ENCODE results near the gene PABPN1.
"Not testable (repeated sequence)": the region's sequence is repeated elsewhere in the genome, so short reads cannot be mapped to it uniquely, and the experiment has no call there.

PABPN1 gene, protein sequence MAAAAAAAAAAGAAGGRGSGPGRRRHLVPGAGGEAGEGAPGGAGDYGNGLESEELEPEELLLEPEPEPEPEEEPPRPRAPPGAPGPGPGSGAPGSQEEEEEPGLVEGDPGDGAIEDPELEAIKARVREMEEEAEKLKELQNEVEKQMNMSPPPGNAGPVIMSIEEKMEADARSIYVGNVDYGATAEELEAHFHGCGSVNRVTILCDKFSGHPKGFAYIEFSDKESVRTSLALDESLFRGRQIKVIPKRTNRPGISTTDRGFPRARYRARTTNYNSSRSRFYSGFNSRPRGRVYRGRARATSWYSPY

DNA sequence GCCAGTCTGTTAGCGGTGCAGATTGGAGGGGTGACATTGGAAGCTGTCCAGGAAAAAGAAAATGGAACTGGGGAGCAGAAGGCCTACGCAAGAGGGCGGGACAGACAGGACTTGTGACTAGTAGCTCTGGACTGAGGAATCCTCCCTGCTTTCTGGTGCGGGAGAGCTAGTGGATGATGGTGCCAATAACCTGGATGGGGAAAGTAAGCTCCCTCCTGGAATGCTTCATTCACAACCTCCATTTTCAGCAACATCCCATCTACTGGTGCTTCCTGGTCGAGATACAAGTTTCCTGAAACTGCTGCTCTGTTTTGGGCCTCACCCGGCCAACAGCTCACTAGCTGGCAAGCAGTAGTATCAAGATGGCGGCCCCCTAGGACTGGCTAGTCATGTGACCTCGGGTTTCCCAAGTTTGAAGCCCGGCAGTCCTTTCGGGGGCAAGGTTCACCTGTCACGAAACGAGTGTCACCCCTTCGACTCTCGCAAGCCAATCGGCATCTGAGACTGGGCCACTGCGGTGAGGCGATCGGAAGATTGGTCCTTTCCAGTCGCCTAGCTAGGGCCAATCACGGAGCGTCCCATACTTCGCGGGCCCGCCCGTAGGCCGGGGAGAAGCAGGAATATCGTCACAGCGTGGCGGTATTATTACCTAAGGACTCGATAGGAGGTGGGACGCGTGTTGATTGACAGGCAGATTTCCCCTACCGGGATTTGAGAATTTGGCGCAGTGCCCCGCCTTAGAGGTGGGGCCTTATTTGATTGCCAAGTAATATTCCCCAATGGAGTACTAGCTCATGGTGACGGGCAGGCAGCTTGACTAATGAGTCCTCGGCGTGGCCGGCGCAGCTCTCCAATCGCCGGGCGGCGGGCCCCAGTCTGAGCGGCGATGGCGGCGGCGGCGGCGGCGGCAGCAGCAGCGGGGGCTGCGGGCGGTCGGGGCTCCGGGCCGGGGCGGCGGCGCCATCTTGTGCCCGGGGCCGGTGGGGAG, at the start of gene PABPN1:
Gene PABPN1 (plus strand): TSS at position 874 of the 988 bp plus-strand sequence. CDS start 13 bp downstream, at position 887.
- DNase-seq (ENCODE audit: low read depth): peak; percentile 100

DNA sequence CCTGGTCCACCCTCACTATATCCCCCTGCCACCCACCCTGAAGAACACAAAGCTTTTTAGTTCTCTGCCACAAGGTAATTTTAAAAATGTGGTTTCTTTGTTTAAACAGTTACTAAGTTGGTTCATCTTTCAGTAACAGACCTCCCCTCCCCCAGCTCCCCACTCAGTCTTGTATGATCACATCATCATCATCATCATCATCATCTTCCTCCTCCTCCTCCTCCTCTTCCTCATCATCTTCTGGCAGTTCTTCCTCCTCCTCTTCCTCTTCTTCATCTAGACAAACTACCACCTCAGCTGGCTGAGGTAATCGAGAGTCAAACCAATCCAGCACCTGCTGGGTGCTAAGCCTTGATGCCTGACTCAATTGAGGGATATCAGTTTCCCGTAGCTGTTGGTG, 45.8 kb upstream of the PABPN1 start:
- no peak for DNase-seq (ENCODE audit: low read depth)

GRCh38 chr14:23277189-23277588, 44.1 kb upstream of the PABPN1 start:
- no peak for DNase-seq (ENCODE audit: low read depth)

- not testable (repeated sequence) for DNase-seq (ENCODE audit: low read depth)
These were observed 43.3 kb upstream of the PABPN1 start for GRCh38 chr14:23277928-23278327.

DNA sequence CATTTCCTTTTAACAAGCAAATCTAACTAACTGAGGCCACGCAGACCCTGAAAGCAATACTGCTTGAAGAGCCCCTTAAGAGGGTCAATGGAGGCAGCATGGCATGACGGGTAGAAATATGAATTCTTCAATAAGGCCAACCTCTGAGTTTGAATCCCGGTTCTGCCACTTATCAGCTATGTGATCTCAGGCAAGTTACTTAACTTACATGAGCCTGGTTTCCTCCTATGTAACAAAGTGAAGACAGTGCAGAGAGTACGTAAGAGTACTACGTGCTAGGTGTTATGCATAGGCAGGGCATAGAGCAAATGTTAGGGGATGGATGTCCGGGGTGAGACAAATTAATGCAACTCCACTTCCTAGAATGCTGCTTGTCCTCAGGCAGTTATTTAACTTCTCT, 40.0 kb upstream of the PABPN1 start:
- DNase-seq (ENCODE audit: low read depth): no peak

- no peak for DNase-seq (ENCODE audit: low read depth)
These were observed 36.4 kb upstream of the PABPN1 start for GRCh38 chr14:23284654-23285529.

GRCh38 chr14:23285530-23286019, 35.7 kb upstream of the PABPN1 start:
- DNase-seq (ENCODE audit: low read depth): no peak

- peak; percentile 95 for DNase-seq (ENCODE audit: low read depth)
These were observed 35.0 kb upstream of the PABPN1 start, which contains the start of gene HOMEZ for GRCh38 chr14:23286020-23286901. HOMEZ (minus strand) TSS chr14:23286132; CDS start chr14:23285952, 180 bp downstream.

GRCh38 chr14:23286902-23287479, 34.3 kb upstream of the PABPN1 start:
- DNase-seq (ENCODE audit: low read depth): no peak

- DNase-seq (ENCODE audit: low read depth): no peak
These were observed 26.3 kb upstream of the PABPN1 start for GRCh38 chr14:23294734-23295561.

GRCh38 chr14:23296012-23296777, 25.1 kb upstream of the PABPN1 start:
- no peak for DNase-seq (ENCODE audit: low read depth)

GRCh38 chr14:23297096-23297495, 24.2 kb upstream of the PABPN1 start:
- DNase-seq (ENCODE audit: low read depth): no peak

- no peak for DNase-seq (ENCODE audit: low read depth)
These were observed 23.5 kb upstream of the PABPN1 start for GRCh38 chr14:23297611-23298277.

GRCh38 chr14:23299211-23299957, 21.9 kb upstream of the PABPN1 start:
- no peak for DNase-seq (ENCODE audit: low read depth)

DNA sequence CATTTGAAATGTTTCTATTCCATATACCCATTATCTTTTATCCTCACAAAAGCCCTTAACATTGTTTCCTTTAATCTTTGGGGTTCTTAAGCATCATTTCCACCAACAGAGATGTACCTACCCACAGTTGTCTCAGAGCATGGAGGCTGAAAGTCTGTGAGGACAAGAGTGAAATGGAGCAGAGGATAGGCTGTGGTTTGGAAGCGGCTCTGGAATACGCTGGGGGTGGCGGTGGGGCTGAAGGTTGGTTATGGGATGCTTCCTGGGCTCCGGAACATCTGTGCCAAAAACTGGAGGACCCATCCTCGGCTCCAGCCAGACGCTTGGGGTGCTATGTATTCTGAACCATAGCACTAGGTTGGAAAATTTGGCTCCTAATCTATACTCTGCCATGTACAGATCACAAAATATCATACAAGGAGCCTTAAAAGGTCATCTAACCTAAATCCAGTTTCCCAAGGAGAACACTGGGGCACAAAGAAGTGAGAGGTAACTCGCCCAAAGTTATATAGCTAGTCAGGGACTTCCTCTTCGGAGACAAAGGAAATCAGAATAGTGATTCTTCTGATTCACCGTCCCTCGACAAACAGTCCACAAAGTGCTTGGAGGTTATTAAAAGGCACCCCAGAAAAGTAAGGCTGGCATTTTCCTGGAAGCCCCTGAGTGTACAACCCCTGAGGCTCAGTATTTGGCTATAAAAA, 21.1 kb upstream of the PABPN1 start:
- DNase-seq (ENCODE audit: low read depth): no peak

DNA sequence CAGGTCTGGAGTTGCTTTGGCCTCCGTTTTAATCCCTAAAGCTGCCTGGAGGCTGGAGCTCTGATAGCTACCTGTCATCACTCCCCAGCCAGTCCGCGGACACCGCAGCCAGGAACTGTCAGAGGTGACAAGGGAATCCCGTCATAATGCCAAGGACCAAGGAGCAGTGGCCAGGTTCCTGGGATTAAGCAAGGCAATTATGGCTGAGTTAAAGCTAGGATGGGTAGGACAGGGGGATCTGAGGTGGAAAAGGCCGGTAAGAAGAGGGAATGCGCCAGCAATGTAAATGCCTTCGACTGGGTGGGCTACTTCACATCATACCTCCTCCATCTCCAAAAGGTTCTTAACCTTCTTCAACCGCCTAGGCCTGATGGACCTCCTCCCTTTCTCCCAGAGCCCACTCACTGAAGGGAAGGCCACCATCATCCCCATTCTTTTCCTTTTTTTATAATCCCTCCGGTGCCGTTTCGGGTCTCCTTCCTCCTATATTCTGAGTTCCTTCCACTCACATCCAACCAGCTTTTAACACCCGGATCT, 20.5 kb upstream of the PABPN1 start:
- no peak for DNase-seq (ENCODE audit: low read depth)

All from HS-27A (cell line).